Activated naive CD4-positive, alpha-beta T cell treated with anti-CD3 and anti-CD28 coated beads, Interleukin-2, amount 50 U/mL, for 24 hours (primary cell): ENCODE results near the gene PLXDC2.

Experiments
- H3K27ac Mint-ChIP-seq: one replicate; pipeline ENCODE4 v1.8.0; 2021; ENCODE audit warnings: mild to moderate bottlenecking, mixed read lengths
- H3K27me3 Mint-ChIP-seq: one replicate; pipeline ENCODE4 v1.8.0; 2021; ENCODE audit warnings: mixed read lengths
- H3K36me3 Mint-ChIP-seq: one replicate; pipeline ENCODE4 v1.8.0; 2021; ENCODE audit warnings: mixed read lengths
- H3K4me1 Mint-ChIP-seq: one replicate; pipeline ENCODE4 v1.8.0; 2021; ENCODE audit warnings: mixed read lengths
- H3K4me3 Mint-ChIP-seq: one replicate; pipeline ENCODE4 v1.8.0; 2021; ENCODE audit warnings: mild to moderate bottlenecking, mixed read lengths
- H3K9me3 Mint-ChIP-seq: one replicate; pipeline ENCODE4 v1.8.0; 2021; ENCODE audit warnings: mixed read lengths

Gene PLXDC2

GRCh38 chr10:19906108-19906791 is 90.0 kb downstream of the PLXDC2 start:
- no peaks in the 10 kb centered on the region for H3K27me3 Mint-ChIP-seq
- H3K36me3 Mint-ChIP-seq = no peaks in the 10 kb centered on the region
- H3K4me1 Mint-ChIP-seq = no peaks in the 10 kb centered on the region
- H3K27ac Mint-ChIP-seq = no peak overlapping the region
- no peak overlapping the region for H3K4me3 Mint-ChIP-seq
- H3K9me3 Mint-ChIP-seq = peaks cover 12% of the 10 kb centered on the region

- H3K36me3 Mint-ChIP-seq = no peaks in the 10 kb centered on the region
- H3K9me3 Mint-ChIP-seq = peaks cover 7% of the 10 kb centered on the region
- no peak overlapping the region for H3K4me3 Mint-ChIP-seq
- no peak overlapping the region for H3K27ac Mint-ChIP-seq
- no peaks in the 10 kb centered on the region for H3K4me1 Mint-ChIP-seq
- no peaks in the 10 kb centered on the region for H3K27me3 Mint-ChIP-seq
Observed at GRCh38 chr10:19908991-19909696, 92.9 kb downstream of the PLXDC2 start.

GRCh38 chr10:19911886-19912285 is 95.7 kb downstream of the PLXDC2 start:
- no peaks in the 10 kb centered on the region for H3K27me3 Mint-ChIP-seq
- H3K27ac Mint-ChIP-seq = no peak overlapping the region

GRCh38 chr10:19913987-19914386 is 97.8 kb downstream of the PLXDC2 start:
- Mint-ChIP-seq H3K27ac (no peak overlapping the region), H3K4me1 (no peaks in the 10 kb centered on the region), H3K4me3 (no peak overlapping the region), H3K36me3 (no peaks in the 10 kb centered on the region), H3K27me3 (no peaks in the 10 kb centered on the region), H3K9me3 (peaks cover 12% of the 10 kb centered on the region)

More at GRCh38 chr10:19911886-19912285, 95.7 kb downstream of the PLXDC2 start:
- Mint-ChIP-seq H3K36me3 (no peaks in the 10 kb centered on the region), H3K9me3 (peaks cover 12% of the 10 kb centered on the region), H3K4me1 (no peaks in the 10 kb centered on the region), H3K4me3 (no peak overlapping the region)

- Mint-ChIP-seq H3K27ac (no peak overlapping the region), H3K4me1 (no peaks in the 10 kb centered on the region), H3K9me3 (peaks cover 12% of the 10 kb centered on the region), H3K4me3 (no peak overlapping the region), H3K36me3 (no peaks in the 10 kb centered on the region), H3K27me3 (no peaks in the 10 kb centered on the region)
Observed at GRCh38 chr10:19915125-19915524, 98.9 kb downstream of the PLXDC2 start.

GRCh38 chr10:19915816-19916215 is 99.6 kb downstream of the PLXDC2 start:
- Mint-ChIP-seq H3K27ac (no peak overlapping the region), H3K36me3 (no peaks in the 10 kb centered on the region), H3K4me3 (no peak overlapping the region), H3K27me3 (no peaks in the 10 kb centered on the region), H3K9me3 (peaks cover 12% of the 10 kb centered on the region), H3K4me1 (no peaks in the 10 kb centered on the region)

GRCh38 chr10:19917751-19918478 is 101.7 kb downstream of the PLXDC2 start:
- H3K9me3 Mint-ChIP-seq = peaks cover 12% of the 10 kb centered on the region
- no peaks in the 10 kb centered on the region for H3K27me3 Mint-ChIP-seq
- H3K4me1 Mint-ChIP-seq = no peaks in the 10 kb centered on the region
- H3K27ac Mint-ChIP-seq = no peak overlapping the region
- no peaks in the 10 kb centered on the region for H3K36me3 Mint-ChIP-seq
- H3K4me3 Mint-ChIP-seq = no peak overlapping the region

GRCh38 chr10:19918794-19919193 is 102.6 kb downstream of the PLXDC2 start:
- Mint-ChIP-seq H3K4me1 (no peaks in the 10 kb centered on the region), H3K9me3 (peaks cover 12% of the 10 kb centered on the region), H3K27me3 (no peaks in the 10 kb centered on the region), H3K4me3 (no peak overlapping the region), H3K27ac (no peak overlapping the region), H3K36me3 (no peaks in the 10 kb centered on the region)

GRCh38 chr10:19919671-19920070 is 103.4 kb downstream of the PLXDC2 start:
- Mint-ChIP-seq H3K4me1 (no peaks in the 10 kb centered on the region), H3K36me3 (no peaks in the 10 kb centered on the region), H3K9me3 (peaks cover 12% of the 10 kb centered on the region), H3K4me3 (no peak overlapping the region), H3K27ac (no peak overlapping the region), H3K27me3 (no peaks in the 10 kb centered on the region)

- no peaks in the 10 kb centered on the region for H3K36me3 Mint-ChIP-seq
- no peak overlapping the region for H3K4me3 Mint-ChIP-seq
- no peaks in the 10 kb centered on the region for H3K27me3 Mint-ChIP-seq
- no peak overlapping the region for H3K27ac Mint-ChIP-seq
- no peaks in the 10 kb centered on the region for H3K4me1 Mint-ChIP-seq
- peaks cover 7% of the 10 kb centered on the region for H3K9me3 Mint-ChIP-seq
Observed at GRCh38 chr10:19920075-19920726, 104.0 kb downstream of the PLXDC2 start.

GRCh38 chr10:19921300-19922140 is 105.3 kb downstream of the PLXDC2 start:
- no peak overlapping the region for H3K27ac Mint-ChIP-seq
- no peaks in the 10 kb centered on the region for H3K36me3 Mint-ChIP-seq
- no peaks in the 10 kb centered on the region for H3K27me3 Mint-ChIP-seq
- H3K4me3 Mint-ChIP-seq = no peak overlapping the region
- H3K9me3 Mint-ChIP-seq = no peaks in the 10 kb centered on the region
- no peaks in the 10 kb centered on the region for H3K4me1 Mint-ChIP-seq

GRCh38 chr10:19922236-19922963 is 106.2 kb downstream of the PLXDC2 start:
- no peak overlapping the region for H3K4me3 Mint-ChIP-seq
- no peaks in the 10 kb centered on the region for H3K36me3 Mint-ChIP-seq
- H3K27me3 Mint-ChIP-seq = no peaks in the 10 kb centered on the region
- H3K9me3 Mint-ChIP-seq = peaks cover 6% of the 10 kb centered on the region
- no peak overlapping the region for H3K27ac Mint-ChIP-seq
- H3K4me1 Mint-ChIP-seq = no peaks in the 10 kb centered on the region

- no peaks in the 10 kb centered on the region for H3K4me1 Mint-ChIP-seq
- H3K36me3 Mint-ChIP-seq = no peaks in the 10 kb centered on the region
- H3K27me3 Mint-ChIP-seq = no peaks in the 10 kb centered on the region
- H3K27ac Mint-ChIP-seq = no peak overlapping the region
- H3K9me3 Mint-ChIP-seq = peaks cover 11% of the 10 kb centered on the region
- no peak overlapping the region for H3K4me3 Mint-ChIP-seq
Observed at GRCh38 chr10:19925064-19925463, 108.8 kb downstream of the PLXDC2 start.

GRCh38 chr10:19928936-19929335 is 112.7 kb downstream of the PLXDC2 start:
- Mint-ChIP-seq H3K4me3 (no peak overlapping the region), H3K4me1 (no peaks in the 10 kb centered on the region), H3K27ac (no peak overlapping the region), H3K27me3 (no peaks in the 10 kb centered on the region), H3K9me3 (peaks cover 11% of the 10 kb centered on the region), H3K36me3 (no peaks in the 10 kb centered on the region)
